ENCODE results near the gene NAALADL2. TPM values are rescaled to one million over a fixed set of nuclear protein-coding genes. Genes with fewer than 3 reads are reported as not detected.

Gene NAALADL2
- total and polyA plus RNA-seq, 9 of the 15 experiments (the other 6 are each of a cell fraction or from before 2014, with no cell fraction given): 0.29 to 1.1 (median 0.79) TPM; not detected in 1

GRCh38 chr3:175713268-175713667, 854.1 kb downstream of the NAALADL2 start:
- no peak overlapping the region for H2AFZ ChIP-seq (ENCODE audit: low read depth, low read length)
- no peaks in the 10 kb centered on the region for H3K36me3 ChIP-seq (ENCODE audit: control insufficient read depth, insufficient read depth, low read length)
- BruUV-seq (replicated peaks): no TSS peak
- DNase-seq (ENCODE audit: extremely low read depth in 1 of 4, low spot score in 3 of 4) (no peak), FAIRE-seq (no peak), ATAC-seq (no peak)
- no peaks in the 10 kb centered on the region for H3K9me3 ChIP-seq (replicated peaks; ENCODE audit: control insufficient read depth, insufficient read depth, low read depth, low read length)
- ChIA-PET CTCF (ENCODE audit: low intra/inter-chr PET ratio) (no interaction called here), POLR2A (no interaction called here)
- no peaks in the 10 kb centered on the region for H3K79me2 ChIP-seq (ENCODE audit: control insufficient read depth, insufficient read depth, low read length)
- intact Hi-C loops (cut with micrococcal nuclease) (no loop called here), in situ Hi-C loops (cut with MboI) (no loop called here)
- H3K4me1 ChIP-seq (replicated peaks in 1 of 2; ENCODE audit: control insufficient read depth in 2 of 2, insufficient read depth in 2 of 2, low read length in 2 of 2): no peaks in the 10 kb centered on the region
- no peaks in the 10 kb centered on the region for H3K27me3 ChIP-seq (ENCODE audit: control insufficient read depth in 2 of 2, insufficient read depth in 2 of 2, low read length in 2 of 2)
- H3K4me3 ChIP-seq: no peak overlapping the region
- no peak overlapping the region for H3K4me2 ChIP-seq (ENCODE audit: insufficient read depth, low read length)
- no peaks in the 10 kb centered on the region for H3K9me1 ChIP-seq (ENCODE audit: control insufficient read depth, insufficient read depth, low read length)
- no peak overlapping the region for H3K9ac ChIP-seq (ENCODE audit: insufficient read depth in 1 of 2, low read depth in 2 of 2, low read length in 2 of 2)
- no peak for TF ChIP-seq RCOR1 (IDR thresholded peaks at IDR 0.05; ENCODE audit: borderline replicate concordance in 1 of 2, low read depth in 2 of 2, low read length in 2 of 2)
- TF ChIP-seq ZC3H8 (IDR thresholded peaks at IDR 0.05): no peak
- no peak for TF ChIP-seq GMEB1 (CRISPR knock-in tag; IDR thresholded peaks at IDR 0.05)
- TF ChIP-seq ARHGAP35 (IDR thresholded peaks at IDR 0.05; ENCODE audit: partially characterized antibody): no peak
- no peak for TF ChIP-seq ZBTB49 (CRISPR knock-in tag; IDR thresholded peaks at IDR 0.05; ENCODE audit: borderline replicate concordance)
- no peak for TF ChIP-seq THRA (IDR thresholded peaks at IDR 0.05)
- H3K27ac ChIP-seq (ENCODE audit: extremely low read depth, low read depth, low read length): no peak overlapping the region
- no peaks in the 10 kb centered on the region for H4K20me1 ChIP-seq (replicated peaks; ENCODE audit: control insufficient read depth, insufficient read depth, low read length)
